ENCODE measurements around the gene ST3GAL2.
"Not testable (repeated sequence)": the region's sequence is repeated elsewhere in the genome, so short reads cannot be mapped to it uniquely, and the experiment has no call there.

Gene ST3GAL2

DNA sequence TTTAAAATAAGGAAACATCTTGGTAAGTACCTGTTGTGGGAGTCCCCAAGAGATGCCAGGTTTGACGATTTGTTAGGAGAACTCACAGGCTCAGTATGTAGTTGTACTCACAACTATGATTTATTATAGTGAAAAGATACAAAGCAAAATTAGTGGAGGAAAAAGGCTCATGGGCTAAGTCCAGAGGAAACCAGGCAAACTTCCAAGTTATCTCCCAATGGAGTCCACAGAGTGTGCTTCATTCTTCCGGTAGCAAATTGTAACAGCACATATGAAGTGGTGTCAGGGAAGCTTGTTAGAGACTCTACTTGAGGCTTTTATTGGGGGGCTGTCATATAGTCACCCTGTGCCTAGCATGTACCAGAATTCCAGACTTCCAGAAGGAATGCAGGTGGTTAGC, 89.9 kb downstream of the ST3GAL2 start:
- TF ChIP-seq POLR2A (IDR thresholded peaks at IDR 0.05; ENCODE audit: extremely low read depth, insufficient read length), result no peak
- TF ChIP-seq, protein P1, sequence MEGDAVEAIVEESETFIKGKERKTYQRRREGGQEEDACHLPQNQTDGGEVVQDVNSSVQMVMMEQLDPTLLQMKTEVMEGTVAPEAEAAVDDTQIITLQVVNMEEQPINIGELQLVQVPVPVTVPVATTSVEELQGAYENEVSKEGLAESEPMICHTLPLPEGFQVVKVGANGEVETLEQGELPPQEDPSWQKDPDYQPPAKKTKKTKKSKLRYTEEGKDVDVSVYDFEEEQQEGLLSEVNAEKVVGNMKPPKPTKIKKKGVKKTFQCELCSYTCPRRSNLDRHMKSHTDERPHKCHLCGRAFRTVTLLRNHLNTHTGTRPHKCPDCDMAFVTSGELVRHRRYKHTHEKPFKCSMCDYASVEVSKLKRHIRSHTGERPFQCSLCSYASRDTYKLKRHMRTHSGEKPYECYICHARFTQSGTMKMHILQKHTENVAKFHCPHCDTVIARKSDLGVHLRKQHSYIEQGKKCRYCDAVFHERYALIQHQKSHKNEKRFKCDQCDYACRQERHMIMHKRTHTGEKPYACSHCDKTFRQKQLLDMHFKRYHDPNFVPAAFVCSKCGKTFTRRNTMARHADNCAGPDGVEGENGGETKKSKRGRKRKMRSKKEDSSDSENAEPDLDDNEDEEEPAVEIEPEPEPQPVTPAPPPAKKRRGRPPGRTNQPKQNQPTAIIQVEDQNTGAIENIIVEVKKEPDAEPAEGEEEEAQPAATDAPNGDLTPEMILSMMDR (IDR thresholded peaks at IDR 0.05; ENCODE audit: low read depth, low read length), result no peak
- TF ChIP-seq, protein P2, sequence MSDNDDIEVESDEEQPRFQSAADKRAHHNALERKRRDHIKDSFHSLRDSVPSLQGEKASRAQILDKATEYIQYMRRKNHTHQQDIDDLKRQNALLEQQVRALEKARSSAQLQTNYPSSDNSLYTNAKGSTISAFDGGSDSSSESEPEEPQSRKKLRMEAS (IDR thresholded peaks at IDR 0.05; ENCODE audit: low read depth, low read length), result no peak
- no peak for TF ChIP-seq MYC (IDR thresholded peaks at IDR 0.05; ENCODE audit: low read depth, low read length)
- no peak for DNase-seq (ENCODE audit: low read depth)

DNA sequence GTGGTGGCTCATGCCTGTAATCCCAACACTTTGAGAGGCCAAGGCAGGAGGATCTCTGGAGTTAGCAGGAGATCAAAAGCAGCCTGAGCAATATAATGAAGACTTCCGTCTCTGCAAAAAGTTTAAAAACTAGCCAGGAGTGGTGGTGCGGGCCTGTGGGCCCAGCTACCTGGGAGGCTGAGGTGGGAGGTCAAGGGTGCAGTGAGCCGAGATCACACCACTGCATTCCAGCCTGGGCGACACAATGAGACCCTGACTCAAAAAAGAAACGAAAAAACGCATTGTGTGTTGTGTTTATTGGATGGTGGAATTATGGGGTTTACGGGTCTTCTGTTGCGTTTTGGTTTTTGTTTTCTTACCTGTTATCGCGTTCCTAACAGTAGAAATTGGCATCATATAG, 93.1 kb downstream of the ST3GAL2 start:
- H3K4me3 ChIP-seq (ENCODE audit: low read depth, low read length), result peak overlapping the region; percentile 81
- no peak for DNase-seq (ENCODE audit: low read depth)
- TF ChIP-seq, protein P1 (IDR thresholded peaks at IDR 0.05; ENCODE audit: low read depth, low read length), result no peak
- no peak for TF ChIP-seq MYC (IDR thresholded peaks at IDR 0.05; ENCODE audit: low read depth, low read length)
- TF ChIP-seq, protein P2 (IDR thresholded peaks at IDR 0.05; ENCODE audit: low read depth, low read length), result no peak
- no peak for TF ChIP-seq POLR2A (IDR thresholded peaks at IDR 0.05; ENCODE audit: extremely low read depth, insufficient read length)

More for the DNA sequence above, 89.9 kb downstream of the ST3GAL2 start:
- no peak overlapping the region for H3K4me3 ChIP-seq (ENCODE audit: low read depth, low read length)

DNA sequence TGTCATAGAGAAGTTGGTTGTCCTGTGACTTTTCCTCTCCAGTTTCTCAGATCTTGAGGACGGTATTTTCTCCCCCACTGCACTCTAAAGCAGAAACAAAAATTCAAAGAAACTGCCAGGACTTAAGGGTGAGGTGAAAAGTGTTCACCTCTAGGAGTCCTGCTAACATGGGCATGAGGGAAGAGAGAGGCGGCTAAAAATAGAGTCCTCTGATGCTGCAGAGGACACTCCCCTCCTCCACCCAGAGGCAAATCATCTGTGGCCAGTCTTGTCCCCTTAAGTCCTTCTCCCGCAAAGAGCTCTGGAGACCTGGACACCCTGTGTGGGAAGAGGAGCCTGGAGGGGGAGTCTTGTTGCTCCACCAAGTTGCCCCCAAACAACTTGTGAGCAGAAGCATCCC, 96.9 kb downstream of the ST3GAL2 start:
- no peak overlapping the region for H3K4me3 ChIP-seq (ENCODE audit: low read depth, low read length)
- TF ChIP-seq POLR2A (IDR thresholded peaks at IDR 0.05; ENCODE audit: extremely low read depth, insufficient read length) (no peak), MYC (IDR thresholded peaks at IDR 0.05; ENCODE audit: low read depth, low read length) (no peak)
- TF ChIP-seq, protein P2 (IDR thresholded peaks at IDR 0.05; ENCODE audit: low read depth, low read length), result no peak
- TF ChIP-seq, protein P1 (IDR thresholded peaks at IDR 0.05; ENCODE audit: low read depth, low read length), result no peak
- DNase-seq (ENCODE audit: low read depth), result peak; percentile 13

DNA sequence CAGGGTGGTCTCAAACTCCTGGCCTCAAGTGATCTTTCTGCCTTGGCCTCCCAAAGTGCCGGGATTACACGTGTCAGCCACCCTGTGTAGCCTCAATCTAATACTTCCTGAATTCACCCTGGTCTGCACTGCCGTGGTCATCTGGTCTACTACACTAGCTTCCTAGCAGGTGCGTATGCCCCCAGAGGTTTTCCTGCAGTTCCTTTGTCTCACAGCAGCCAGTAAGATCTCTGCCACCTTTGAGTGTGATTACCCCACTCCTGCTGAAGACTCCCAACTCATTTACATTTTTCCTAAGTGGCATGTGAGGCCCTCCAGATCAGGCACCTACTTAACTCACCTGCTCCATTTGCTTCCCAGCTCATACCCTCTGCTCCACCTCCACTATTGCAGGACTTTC, 97.3 kb downstream of the ST3GAL2 start:
- TF ChIP-seq POLR2A (IDR thresholded peaks at IDR 0.05; ENCODE audit: extremely low read depth, insufficient read length), result no peak
- TF ChIP-seq, protein P2 (IDR thresholded peaks at IDR 0.05; ENCODE audit: low read depth, low read length), result no peak
- TF ChIP-seq, protein P1 (IDR thresholded peaks at IDR 0.05; ENCODE audit: low read depth, low read length), result no peak
- TF ChIP-seq MYC (IDR thresholded peaks at IDR 0.05; ENCODE audit: low read depth, low read length), result no peak
- no peak overlapping the region for H3K4me3 ChIP-seq (ENCODE audit: low read depth, low read length)
- DNase-seq (ENCODE audit: low read depth), result peak; percentile 21

DNA sequence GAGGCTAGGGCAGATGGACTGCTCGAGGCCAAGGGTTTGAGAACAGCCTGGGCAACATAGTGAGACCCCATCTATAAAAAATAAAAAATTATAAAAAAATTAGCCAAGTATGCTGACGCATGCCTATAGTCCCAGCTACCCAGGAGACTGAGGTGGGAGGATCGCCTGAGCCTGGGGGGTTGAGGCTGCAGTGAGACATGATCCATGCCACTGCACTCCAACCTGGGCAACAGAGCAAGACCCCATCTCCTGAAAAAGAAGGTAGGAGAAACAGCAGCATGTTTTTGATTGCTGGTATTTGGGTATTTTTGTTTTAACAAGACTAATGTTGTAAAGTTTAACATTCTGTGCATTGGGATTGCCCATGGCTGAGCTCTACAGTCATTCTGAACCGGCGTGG, 101.1 kb downstream of the ST3GAL2 start:
- H3K4me3 ChIP-seq (ENCODE audit: low read depth, low read length), result no peak overlapping the region
- DNase-seq (ENCODE audit: low read depth), result no peak
- TF ChIP-seq, protein P2 (IDR thresholded peaks at IDR 0.05; ENCODE audit: low read depth, low read length), result no peak
- TF ChIP-seq MYC (IDR thresholded peaks at IDR 0.05; ENCODE audit: low read depth, low read length) (no peak), POLR2A (IDR thresholded peaks at IDR 0.05; ENCODE audit: extremely low read depth, insufficient read length) (no peak)
- TF ChIP-seq, protein P1 (IDR thresholded peaks at IDR 0.05; ENCODE audit: low read depth, low read length), result no peak

DNA sequence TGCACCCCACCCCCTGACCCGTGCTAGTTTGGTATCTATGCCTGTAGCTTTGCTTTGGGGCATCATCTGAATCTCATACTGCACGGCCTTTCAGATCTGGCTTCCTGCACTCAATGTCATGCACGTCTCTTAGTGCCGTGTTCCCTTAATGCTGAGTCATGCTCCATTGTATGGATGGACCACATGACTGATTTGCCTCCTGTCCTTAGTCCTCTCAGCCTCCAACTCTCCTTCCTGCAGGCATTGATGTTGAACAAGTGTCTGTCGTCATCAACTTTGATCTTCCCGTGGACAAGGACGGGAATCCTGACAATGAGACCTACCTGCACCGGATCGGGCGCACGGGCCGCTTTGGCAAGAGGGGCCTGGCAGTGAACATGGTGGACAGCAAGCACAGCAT, 106.2 kb downstream of the ST3GAL2 start:
- not testable (repeated sequence) for DNase-seq (ENCODE audit: low read depth); H3K4me3 ChIP-seq (ENCODE audit: low read depth, low read length)

All from NB4 (cell line).